ENCODE data around the gene LRRC27.

The LRRC27 gene

DNA sequence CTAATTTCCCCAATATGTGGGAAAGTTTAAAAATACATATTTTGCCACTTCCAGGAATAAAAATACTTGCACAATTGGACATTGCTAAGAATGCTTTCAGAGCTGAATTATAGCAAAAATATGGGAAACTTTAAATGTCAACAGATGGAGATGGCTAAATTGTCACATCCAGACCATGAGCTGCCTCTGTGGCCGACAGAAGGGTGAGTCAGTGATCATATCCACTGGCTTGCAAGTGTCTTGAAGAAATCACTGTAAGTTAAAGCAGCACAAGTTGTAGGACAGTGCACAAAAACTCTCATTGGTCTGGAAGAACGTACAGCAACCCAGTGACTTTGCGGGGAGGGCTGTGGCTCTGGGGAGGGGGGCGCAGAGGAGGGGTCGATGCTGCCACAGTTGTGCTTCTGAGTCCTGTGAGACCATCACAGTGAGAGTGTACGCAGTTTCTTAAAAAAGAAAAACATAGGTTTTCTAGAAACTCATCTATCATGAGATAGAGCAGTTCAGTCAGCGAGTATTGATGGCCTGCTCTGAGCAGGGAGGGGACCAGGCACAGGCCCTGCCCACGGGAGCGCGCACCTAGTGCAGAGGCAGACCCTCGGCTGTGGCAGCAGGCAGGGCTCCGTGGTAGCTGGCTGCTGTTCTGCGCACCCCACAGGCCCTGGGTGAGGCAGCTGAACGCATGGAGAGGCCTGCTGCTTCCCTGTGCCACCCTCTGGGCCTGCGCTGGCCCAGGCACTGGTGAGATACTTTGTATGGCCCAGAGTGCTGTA is 25.5 kb downstream of the LRRC27 start:
- no peak for DNase-seq (ENCODE audit: low read depth)

DNA sequence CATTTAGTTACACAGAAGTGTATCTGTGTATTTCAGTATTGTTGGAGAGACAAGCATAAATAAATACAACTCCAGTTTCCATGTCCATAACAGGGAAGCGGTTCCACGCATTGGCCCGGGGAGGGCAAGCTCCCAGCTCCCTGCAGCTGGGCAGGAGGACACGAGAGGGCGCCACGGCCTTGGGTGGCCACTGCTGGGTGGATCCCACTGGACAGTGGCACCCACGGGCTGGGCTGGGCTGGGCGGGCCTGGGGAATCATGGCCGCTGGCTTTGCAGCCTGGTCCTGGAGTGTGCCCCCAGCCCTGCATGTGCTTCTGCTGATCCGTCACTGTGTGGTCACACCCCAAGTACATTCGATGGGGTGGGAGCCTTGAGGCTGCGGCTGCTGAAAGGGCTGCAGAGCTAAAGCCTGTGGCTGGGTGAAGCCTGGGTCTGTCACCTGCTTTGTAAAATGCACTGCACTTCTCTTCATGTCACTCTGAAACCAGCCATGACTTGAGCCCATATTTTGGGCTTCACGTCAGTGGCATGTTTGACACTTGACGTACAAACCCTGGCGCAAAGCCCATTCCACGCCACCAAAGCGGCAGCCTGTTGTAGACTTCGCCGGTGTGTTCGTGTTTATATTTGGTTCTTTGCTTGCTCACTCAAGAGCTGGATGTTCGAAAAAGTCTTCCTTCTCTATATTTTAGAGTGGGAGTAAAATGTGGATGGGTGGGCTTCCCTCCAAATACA is 27.5 kb downstream of the LRRC27 start:
- DNase-seq (ENCODE audit: low read depth): no peak

DNA sequence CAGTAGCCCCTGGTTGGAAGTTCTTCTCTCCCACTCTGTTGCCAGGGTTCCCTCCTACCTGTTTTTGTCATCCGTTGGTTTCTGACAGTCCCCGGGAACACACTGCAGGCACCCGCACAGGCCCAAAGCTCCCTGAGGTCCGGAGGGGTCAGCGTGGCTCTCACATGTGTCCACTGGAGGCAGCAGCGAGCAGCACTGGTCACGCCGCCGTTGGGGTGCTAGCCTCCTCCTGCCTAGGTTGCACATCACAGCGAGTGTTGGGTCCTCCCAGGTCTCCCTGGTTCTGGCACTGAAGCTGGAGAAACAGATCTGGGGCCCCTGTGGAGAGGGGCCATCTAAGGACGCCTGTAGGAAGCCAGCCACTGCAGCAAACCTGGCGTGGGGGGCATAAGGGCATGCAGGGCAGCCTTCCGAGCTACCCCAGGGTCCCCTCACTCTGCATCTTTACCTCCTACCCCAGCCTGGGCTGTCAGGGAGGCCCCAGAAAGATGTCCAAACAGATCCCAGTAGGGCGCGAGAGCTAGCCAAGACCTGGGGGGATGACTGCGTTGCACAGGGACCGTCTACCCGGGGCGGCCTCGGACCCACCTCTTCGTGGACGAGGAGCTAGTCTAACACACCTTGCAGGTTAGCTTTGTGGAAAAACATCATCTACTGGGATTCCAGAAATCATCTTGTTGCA is 28.9 kb downstream of the LRRC27 start:
- DNase-seq (ENCODE audit: low read depth): no peak

DNA sequence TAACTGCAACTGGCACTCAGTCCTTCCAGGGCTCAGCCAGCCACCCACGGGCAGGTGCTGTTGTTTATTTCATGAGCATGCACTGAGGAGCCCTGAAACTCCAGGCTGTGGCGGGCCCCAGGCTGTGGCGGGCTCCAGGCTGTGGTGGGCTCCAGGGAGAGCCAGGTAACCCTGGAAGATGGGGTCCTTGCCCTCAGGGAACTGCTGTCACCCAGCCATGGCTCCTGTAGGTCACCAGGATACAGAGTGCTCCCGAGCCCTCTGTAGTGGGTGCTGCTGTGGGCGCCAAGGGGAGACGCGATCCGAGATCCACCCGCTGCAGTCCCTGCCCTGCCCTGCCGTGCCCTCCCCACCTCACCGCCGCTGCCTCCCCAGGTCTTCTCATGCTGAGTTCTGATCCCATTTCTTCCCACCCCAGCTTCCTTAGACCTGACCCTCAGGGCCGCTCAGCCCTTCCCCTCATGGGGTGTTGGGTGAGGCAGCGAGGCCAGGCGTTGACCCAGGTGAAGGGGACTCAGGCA is 29.6 kb downstream of the LRRC27 start:
- no peak for DNase-seq (ENCODE audit: low read depth)

DNA sequence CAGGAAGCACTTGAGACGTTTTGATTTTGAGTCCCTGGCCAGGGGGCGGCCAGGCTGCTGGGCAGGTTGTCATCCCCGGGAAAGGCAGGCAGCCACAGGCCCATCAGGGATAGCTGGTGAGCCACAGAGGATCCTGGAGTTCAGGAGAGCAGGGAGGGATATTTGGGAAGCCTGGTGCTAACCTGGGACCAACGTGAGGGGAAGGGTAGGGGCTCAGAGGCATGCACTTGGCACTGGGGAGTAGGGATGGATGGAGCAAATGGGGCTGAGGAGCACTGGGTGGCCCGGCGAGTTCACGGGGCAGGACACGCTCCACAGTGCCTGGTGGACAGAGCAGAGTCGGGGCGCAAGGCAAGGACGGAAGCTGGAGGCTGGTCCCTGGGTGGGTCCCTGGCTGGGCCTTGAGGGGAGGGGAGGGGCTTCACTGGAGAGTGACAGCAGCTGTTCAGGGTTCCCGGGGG is 30.2 kb downstream of the LRRC27 start:
- no peak for DNase-seq (ENCODE audit: low read depth)

DNA sequence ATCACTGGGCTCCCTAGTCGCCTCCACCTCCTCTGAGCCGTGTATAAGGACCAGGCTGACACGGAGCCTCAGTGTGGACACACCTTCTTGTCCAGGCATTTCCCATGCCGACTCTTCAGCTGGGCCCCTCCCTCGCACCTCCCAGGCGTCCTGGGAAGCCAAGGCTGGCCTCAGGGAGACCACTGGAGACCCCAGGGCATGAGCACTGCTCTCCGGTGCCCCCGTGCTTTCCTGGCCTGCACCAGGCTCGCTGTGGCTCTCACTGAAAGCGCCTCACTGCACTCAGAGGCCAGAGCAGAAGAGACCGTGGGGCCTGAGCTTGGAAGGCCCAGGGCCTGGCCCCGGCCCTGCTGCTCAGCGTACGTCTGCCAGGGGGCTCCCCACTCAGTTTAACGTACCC is 31.4 kb downstream of the LRRC27 start:
- DNase-seq (ENCODE audit: low read depth): no peak

DNA sequence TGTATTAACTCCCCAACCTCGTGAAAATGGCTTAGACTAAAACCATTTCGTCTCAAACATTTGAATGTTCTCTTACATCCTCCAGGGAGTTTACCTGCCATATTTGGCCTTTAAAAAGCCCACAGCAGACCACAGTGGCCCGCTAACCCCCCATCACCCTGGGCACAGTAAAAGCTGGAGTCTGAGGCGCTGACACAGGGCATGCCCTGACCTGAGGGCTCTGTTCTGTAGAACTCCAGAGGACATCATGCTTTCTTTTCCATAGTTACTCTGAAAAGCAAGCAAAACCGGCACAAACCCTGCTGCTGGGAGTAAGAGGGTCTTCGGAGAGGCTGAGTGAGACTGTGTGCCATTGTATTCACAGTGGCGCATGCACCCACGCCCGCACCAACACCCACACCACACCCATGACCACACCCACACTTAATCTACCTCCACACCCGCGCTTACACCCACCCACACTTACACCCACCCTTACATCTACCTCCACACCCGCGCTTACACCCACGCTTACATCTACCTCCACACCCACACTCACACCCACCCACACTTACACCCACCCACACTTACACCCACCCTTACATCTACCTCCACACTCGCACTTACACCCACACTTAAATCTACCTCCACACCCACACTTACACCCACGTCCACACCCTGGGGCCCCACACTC is 32.1 kb downstream of the LRRC27 start:
- no peak for DNase-seq (ENCODE audit: low read depth)

DNA sequence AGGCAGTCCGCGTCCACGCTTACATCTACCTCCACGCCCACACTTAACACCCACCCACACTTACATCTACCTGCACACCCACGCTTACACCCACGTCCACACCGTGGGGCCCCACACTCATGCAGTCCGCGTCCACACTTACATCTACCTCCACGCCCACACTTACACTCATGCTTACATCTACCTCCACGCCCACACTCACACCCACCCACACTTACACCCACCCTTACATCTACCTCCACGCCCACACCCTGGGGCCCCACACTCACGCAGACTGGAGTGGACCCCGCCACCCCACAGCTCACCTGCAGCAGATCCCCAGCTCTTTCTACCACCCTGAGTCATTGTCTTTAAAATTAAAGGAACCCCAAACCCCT is 32.6 kb downstream of the LRRC27 start:
- DNase-seq (ENCODE audit: low read depth): no peak

DNA sequence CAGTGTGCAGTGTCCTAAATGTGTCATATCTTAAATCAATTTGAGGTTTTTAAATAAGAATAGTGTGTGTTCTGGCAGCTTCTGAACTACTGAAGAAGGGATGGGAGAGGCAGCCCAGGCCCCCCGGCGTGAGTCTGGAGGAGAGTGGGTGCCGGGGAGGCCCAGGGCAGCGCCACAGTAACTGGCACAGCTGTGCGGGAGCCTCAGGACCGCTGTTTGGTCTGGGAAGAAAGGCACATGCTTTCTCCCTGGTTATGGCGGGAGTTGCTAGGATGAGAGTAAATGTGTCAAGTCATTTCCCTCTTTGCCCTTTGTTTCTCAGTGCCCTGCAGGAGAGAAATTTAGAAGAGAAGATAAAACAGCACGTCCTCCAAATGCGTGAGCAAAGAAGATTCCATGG is 33.1 kb downstream of the LRRC27 start:
- DNase-seq (ENCODE audit: low read depth): no peak

DNA sequence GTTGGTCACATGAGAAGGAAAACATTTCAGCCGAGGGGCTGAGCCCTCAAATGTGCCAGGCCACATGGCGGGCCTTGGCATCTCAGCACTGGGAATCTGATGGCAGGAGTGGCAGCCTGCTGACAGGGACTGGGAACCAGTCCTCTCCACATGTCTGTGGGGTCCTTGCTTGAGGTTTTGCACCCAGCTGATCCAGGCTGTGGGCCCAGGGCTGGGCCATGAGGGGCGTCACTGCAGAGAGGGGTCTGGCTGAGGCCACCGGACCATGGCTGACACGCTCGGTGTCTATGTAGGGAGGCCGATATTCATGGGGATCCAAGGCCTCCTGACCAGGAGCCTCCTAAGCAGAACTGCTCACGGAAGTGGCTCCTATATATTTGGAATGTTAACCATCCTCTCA is 34.0 kb downstream of the LRRC27 start:
- no peak for DNase-seq (ENCODE audit: low read depth)

DNA sequence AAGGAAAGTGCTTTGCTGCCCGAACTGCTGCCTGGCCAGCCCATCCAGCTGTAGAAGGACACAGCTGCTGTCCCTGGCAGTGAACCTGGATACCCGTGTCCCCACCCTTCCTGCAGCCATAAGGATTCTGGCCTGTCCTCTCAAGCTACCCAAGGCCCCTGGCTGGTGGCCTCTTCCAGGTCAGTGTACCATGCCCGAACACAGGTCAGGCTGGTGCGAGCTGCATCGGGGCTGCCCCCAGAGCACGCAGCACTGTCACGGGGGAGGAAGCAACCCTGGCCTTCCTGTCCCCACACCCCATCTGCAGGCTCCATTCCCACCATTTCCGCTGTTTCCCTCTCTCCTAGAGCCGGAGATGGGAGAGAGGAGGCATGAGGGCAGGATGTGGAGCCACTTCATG is 34.5 kb downstream of the LRRC27 start:
- DNase-seq (ENCODE audit: low read depth): no peak

DNA sequence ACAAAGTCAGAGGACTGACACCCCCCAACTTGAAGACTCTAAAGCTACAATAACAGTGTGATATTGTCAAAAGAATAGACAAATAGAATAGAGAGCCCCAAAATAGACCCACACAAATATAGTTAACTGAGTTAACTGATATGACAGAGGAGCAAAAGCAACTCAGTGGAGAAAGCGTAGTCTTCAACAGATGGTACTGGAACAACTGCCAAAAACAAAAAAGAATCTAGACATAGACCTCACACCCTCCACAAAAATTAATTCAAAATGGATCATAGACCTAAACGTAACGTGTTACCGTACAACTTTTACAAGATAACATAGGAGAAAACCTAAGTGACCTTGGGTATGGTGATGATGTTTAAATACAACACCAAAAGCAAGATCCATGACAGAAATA is 36.4 kb downstream of the LRRC27 start:
- DNase-seq (ENCODE audit: low read depth): no peak

DNA sequence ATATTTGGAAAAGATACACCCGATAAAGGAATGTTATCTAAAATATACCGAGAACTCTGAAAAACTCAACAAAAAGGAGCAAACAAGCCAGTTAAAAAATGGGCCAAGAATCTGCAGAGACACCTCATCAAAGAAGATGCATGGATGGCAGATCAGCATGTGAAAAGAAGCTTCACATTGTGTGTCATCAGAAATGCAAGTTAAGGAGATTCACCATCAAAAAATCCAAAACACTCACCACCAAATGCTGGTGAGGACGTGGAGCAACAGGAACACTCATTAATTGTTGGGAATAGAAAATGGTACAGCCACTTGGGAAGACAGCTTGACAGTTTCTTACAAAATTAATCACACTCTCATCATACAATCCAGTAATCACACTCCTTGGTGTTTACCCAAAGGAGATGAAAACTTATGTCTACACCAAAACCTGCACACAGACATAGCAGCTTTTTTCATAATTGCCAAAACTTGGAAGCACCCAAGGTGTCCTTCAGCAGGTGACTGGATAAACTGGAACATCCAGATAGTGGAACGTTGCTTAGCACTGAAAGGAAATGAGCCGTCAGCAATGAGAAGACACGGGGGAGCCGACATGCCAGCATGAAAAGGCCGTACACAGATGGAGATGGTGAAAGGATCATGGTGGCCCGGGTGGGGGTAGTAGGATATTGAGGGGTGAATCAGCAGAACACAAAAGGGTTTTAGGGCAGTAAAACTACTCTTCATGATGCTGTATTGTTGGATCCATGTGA is 37.1 kb downstream of the LRRC27 start:
- no peak for DNase-seq (ENCODE audit: low read depth)

DNA sequence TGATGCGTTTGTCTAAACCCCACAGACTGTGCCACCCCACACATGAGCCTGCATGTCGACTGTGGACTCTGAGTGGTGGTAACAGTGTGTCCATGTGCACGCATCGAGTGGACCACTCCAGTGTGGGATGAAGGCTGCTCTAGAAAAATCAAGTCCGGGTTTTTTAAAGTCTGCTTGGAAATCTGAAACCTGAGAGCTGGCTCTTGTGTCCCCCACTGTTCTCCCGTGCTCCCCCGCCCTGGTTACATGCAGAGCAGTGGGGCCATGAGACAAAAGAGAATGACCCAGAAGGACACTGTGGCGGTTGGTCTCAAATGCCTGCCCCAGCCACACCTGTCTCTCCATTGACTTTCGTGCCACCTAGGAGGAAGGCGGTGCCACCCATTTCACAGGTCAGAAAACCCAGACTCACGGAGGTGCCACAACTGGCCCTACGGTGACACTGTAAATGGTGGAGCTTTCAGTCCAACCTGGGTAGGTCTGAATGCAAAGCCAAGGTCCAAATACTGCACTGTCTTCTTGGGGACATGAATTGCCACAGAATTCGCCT is 37.7 kb downstream of the LRRC27 start:
- DNase-seq (ENCODE audit: low read depth): no peak

DNA sequence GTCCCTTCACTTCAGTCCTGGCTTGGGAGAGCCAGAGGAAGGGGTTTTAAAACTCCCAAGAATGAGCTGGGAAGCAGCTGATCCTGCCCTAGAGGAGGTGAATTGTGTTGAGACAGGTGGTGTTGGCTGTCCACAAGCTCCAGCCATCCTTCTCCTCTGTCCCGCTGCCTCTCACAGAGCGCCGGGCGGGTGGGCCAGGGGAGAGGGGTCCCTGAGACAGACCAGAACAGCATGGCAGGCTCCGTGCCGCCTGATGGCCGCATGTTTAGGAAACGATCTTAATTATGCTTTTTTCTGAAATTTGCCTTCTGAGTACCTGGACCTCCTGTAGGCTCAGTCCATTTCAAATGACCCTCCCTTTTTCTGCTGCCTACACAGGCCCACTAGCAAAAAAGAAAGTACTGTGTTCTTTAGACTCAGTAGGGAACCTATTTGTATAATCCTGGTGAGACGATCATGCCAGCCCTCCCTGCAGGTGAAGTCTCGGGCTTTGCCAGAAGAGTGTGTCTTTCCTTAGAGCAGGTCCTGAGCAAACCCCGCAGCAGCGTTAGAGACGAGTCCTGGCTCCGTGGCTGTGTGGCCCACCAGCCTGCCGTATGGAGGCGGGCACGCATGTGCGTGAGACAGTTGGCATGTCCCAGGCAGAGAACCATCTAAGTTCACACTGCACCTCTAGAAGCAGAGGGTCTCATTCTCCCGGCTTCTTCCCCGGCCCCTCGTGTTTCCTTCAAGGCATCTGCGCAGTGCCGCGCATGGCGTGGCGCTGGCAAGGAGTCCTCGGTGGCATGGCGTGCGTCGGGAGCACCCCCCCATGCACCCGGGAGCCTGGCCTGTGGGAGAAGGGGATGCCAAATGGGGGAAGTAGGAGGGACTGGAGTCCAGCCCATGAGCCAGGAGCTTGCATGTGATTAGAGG is 38.7 kb downstream of the LRRC27 start:
- no peak for DNase-seq (ENCODE audit: low read depth)

DNA sequence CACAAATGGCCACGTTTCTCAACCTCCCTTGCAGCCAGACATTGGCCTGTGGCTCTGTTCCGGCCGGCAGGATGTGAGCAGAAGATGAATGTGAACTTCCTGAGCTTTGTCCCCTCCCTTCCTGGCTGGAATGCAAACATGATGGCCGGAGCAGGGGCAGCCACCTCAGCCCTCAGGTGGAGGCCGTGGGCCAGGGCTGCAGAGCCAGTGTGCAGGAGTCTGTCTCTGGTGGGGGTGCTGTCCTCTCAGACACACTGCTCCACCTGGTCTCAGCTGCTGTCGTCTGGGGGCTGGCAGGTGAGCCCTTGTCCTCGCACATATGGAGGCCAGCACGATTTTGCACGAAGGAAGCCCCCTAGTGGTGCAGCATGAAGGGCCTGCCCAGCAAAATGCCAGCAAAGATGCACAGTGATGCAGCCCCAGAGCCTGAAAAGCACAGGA is 39.7 kb downstream of the LRRC27 start:
- no peak for DNase-seq (ENCODE audit: low read depth)

DNA sequence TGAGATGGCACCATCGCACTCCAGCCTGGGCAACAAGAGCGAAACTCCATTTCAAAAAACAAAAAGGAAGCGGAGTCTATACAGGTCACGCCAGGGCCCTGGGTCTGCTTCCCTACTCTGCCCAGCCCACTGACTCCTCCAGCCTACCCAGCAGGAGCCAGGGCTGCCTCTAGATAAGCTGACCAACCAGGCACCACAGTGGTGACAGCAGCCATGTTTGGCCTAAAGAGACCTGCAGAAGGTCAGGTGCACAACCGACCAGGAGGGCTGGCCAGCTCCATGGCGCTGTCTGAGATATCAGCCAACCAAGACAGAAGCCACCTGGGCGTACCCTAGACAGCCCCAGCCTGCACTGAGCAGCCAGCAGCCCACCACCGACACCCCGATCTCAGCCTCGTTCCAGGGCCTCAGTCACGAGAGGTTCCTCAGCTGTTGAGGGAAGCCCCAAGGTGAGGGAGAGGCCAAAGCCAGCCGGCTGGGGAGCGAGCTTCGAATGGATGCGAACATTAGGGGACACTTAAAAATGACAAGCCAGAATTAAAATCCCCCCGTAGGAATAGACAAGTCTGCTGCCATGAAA is 40.6 kb downstream of the LRRC27 start:
- DNase-seq (ENCODE audit: low read depth): no peak

DNA sequence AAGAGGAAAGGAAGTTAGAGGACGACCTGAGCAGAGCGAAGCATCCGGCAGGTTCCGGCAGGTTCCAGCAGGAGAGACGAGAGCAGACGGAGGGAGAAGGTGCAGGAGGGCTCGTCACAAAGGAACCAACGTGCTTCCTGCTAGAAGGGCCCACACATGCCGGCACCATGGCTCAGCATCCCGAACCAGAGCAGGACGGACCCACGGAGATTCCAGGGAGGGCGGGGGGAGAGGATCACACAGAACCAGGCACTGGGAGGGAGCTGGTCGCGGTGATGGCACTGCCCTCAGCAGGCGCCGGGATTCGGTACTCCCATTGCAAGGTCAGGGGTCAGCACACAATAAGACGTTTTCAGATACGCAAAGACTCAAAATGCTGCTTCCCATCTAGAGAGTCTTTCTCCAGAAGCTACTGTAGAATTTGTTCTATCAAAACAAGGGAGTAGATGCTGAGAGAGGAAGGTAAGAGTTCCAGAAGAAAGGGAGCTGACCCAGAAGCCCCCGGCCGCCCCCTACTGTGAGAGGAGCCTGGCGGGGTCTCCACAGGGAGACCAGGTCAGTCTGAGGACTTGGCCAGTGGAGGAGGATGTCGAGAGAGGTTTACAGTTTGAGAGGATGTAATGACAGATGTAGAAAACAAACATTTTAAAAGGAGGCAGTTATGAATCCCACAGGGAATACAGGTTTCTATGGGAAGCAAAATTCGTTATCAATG is 41.4 kb downstream of the LRRC27 start:
- DNase-seq (ENCODE audit: low read depth): no peak

DNA sequence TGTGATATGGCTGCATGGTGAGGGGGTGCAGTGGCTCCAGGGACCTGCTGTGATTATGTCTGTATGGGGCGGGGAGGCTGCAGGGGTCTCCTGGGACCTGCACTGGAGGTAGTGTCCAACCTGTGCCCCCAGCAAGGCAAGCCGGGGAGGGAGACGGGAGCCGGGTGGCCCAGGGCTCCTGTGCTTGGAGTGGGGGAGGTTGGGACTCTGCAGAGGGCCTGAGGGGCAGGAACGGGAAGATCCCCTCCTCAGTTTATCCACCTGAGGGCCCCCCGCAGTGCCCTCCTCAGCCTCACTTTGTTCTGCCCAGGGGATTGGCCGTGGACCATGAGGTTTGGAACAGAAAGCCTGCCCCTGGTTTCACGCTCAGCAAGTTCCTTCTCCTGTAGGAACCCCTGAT is 42.2 kb downstream of the LRRC27 start:
- no peak for DNase-seq (ENCODE audit: low read depth)

Data from T follicular helper cell (primary cell).